ENCODE results near the gene KCTD11.

DNA sequence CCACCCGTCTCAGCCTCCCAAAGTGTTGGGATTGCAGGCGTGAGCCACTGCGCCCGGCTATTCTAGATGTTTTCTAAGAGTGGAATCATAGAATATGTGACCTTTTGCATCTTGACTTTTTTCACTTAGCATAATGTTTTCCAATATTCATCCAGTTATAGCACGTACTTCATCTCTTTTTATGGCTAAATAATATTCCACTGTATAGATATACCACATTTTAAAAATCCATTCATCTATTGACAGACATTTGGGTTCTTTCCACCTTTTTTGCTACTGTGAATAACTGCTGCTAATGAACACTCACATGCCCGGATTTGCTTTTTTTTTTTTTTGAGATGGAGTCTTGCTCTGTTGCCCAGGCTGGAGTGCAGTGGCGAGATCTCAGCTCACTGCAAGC is 47.8 kb upstream of the KCTD11 start:
- TF ChIP-seq, protein P1, sequence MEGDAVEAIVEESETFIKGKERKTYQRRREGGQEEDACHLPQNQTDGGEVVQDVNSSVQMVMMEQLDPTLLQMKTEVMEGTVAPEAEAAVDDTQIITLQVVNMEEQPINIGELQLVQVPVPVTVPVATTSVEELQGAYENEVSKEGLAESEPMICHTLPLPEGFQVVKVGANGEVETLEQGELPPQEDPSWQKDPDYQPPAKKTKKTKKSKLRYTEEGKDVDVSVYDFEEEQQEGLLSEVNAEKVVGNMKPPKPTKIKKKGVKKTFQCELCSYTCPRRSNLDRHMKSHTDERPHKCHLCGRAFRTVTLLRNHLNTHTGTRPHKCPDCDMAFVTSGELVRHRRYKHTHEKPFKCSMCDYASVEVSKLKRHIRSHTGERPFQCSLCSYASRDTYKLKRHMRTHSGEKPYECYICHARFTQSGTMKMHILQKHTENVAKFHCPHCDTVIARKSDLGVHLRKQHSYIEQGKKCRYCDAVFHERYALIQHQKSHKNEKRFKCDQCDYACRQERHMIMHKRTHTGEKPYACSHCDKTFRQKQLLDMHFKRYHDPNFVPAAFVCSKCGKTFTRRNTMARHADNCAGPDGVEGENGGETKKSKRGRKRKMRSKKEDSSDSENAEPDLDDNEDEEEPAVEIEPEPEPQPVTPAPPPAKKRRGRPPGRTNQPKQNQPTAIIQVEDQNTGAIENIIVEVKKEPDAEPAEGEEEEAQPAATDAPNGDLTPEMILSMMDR (IDR thresholded peaks at IDR 0.05; ENCODE audit: low read depth, low read length): no peak
- TF ChIP-seq MYC (IDR thresholded peaks at IDR 0.05; ENCODE audit: low read depth, low read length) (no peak), POLR2A (IDR thresholded peaks at IDR 0.05; ENCODE audit: extremely low read depth, insufficient read length) (no peak)
- TF ChIP-seq, protein P2, sequence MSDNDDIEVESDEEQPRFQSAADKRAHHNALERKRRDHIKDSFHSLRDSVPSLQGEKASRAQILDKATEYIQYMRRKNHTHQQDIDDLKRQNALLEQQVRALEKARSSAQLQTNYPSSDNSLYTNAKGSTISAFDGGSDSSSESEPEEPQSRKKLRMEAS (IDR thresholded peaks at IDR 0.05; ENCODE audit: low read depth, low read length): no peak
